LNCAP (cell line): ENCODE data around the gene DNER.

Source experiments
- TF ChIP-seq, protein P1 (sequence below): fragments of 450-650 bp; IDR thresholded peaks from 2 replicates; pipeline ENCODE4 v1.5.1; 2017; ENCODE audit warnings: mild to moderate bottlenecking

The DNER gene

DNA sequence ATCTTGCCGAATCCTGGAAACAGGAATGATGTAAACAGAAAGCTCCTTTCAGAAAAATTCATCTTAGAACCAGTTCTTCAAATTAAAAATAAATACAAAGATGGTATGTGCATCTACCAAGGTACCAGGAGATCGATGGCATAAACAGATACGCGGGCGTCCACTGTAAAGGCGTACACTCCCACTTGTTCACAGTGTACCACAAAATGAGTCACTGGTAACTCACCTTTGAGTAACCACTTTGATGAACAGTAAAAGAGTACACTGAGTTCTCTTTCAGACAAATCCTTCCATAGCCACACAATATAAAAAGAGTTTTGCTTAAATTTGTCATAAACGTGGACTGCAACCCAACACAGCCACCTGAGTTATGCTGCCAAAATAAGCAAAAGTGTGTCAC lies 128.3 kb downstream of the DNER start:
- TF ChIP-seq, protein P1, sequence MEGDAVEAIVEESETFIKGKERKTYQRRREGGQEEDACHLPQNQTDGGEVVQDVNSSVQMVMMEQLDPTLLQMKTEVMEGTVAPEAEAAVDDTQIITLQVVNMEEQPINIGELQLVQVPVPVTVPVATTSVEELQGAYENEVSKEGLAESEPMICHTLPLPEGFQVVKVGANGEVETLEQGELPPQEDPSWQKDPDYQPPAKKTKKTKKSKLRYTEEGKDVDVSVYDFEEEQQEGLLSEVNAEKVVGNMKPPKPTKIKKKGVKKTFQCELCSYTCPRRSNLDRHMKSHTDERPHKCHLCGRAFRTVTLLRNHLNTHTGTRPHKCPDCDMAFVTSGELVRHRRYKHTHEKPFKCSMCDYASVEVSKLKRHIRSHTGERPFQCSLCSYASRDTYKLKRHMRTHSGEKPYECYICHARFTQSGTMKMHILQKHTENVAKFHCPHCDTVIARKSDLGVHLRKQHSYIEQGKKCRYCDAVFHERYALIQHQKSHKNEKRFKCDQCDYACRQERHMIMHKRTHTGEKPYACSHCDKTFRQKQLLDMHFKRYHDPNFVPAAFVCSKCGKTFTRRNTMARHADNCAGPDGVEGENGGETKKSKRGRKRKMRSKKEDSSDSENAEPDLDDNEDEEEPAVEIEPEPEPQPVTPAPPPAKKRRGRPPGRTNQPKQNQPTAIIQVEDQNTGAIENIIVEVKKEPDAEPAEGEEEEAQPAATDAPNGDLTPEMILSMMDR, result no peak

DNA sequence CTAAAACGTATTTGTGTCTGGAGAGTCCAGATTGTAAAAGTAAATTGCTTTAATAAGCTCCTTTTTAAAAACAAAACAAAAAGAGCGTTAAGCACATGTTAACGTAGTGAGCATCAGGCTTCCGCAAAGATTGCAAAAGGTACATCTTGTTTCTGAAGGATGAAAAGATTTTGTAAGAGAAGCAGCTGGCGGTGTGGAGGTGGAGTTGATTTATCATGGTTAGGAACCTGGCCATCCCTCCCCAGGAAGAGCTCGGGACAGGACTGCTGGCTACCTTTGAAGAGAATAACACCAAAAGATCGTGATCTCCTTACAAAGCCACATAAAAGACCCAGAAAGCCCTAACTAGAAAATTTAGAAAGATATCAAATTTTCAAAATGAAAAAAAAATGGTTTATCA lies 132.2 kb downstream of the DNER start:
- TF ChIP-seq, protein P1, result no peak

DNA sequence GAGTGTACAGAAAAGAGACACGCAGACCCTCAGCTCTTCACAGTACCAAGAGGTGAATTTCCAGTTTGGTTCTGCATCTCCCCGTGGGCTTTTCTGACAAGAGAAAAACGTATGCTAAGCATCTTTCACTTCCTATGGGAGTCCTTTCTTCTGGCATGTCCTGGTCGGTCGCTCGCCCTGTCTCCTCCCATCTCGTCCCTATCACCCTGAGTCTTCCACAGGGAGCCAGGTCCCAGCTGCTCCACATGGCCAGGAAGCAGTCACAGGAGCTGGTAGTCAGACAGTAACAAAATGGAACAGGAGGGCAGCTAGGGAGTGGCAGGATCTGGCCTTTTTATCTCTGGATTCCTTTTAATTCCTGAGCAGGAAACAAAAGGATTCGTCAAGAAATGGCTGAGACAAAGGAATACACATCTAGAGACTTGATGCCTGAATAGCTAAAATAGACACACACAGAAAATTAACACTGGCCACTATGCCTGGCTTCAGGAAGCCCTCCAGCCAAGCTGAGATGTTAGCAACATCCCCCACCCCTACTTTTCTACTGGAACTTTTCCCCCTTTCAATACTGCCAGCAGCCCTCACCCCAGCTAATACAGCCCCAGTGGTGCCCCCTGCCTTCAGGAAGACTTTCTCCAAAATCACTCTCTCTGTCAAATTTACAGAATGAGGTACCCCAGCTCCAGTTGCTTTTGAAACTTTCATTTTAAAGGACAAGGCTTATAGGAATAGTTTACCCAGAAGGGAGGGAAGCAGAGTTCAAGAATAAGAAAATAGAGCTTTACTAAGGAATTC lies 136.1 kb downstream of the DNER start:
- TF ChIP-seq, protein P1, result no peak

DNA sequence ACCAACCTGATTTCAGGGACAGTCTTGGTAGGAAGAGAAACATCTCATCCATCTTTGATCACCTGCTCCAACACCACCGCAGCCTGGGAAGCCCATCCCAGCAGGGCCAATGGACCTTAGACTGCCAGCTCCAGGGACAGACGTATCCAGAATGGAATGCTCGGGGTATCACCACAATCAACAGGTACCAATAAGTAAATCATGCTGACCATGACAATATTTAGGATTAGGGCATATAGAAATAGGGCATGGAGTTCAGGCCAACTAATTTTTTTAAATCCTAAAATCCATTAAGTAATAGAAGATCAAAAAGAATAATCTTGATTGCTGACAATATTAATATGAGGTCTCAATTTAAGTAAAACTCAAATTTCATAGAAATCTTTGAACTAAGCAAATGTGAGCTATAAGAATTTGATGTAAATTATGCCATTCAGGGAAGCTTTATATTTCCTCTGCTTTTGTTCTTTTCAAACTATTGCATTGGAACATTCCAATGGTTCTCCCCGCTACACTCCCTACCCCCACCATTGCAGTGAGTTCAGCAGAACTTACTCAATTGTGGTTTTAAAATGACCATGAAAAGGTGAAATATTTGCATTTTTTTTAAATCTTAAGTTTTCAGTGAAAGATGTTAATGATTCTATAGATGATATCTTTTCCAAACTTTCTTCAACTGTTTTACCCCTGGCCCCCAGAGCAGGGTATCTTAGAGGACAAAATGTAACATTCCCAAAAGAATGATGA lies 138.6 kb downstream of the DNER start:
- TF ChIP-seq, protein P1, result no peak

DNA sequence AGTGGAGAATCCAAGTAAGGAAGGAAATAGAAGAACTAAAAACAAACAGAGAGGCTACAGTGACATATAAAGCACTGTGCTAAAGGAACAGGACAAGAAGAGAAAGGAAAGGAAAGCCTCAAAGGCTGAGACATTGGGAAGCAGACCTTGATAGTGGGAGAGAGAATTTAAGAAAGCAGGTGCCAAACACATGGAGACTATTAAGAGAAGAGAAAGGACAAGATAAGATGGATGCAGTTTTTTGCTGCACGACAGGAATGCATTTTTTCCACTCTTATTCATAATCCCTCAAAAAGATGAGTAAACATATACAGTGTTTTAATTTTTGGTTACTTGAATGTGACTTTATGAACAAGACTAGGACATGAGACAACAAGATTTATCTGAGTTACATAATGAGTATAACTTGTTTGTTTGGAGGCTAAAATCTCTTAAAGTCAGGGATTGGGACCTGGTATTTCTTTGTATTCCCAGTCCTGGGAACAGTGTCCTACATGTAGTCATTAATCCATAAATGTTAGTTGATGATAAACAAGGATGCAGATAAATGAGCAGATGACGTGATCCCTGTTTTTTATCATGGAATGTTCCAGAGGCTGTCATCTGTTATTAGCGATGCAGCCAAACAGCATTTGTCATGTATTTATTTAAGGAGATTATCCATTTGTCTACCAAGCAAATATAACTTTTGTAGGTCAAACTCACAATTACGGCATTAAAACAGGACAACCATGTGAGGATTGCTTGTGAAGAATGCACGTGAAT lies 141.7 kb downstream of the DNER start:
- TF ChIP-seq, protein P1, result no peak

DNA sequence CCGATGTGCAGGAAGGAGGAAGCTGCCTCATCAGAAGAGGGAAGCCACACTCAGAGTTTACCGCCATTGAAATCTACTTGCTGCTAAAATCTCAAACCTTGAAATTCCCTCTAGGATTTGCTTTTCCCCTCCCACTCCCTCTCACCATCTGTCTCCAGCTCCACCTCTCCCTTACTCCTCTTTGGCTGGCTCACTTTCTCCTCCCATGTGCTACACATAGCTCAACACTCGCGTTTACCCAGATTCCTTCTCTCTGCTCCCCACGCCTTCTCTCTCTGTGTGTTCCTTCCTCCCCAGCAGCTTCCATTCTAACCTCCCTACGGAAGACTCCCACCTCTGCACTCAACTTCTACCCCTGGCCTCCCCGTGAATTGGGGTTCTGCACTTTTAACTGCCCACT lies 143.1 kb downstream of the DNER start:
- TF ChIP-seq, protein P1, result no peak

DNA sequence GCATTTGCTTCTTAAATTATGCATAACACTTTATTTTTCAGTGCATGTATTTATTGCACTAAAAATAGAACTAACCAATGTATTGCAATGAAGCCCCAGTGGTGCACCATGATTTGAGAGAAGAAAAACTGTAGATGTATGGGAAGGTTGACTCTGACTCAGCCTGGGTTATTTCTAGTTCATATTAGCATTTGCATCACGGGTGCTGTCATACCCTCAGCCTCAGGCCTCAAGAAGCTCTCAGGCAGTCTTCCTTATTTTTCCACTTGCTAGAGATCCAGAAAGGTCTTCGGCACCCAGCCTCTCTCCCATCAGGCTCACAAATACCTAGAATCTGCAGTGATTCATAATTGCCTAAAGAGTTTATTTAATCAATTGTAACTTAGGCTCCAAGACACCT lies 148.0 kb downstream of the DNER start:
- TF ChIP-seq, protein P1, result no peak
